Measurements from ENCODE around the gene NOL4L. TPM values are rescaled to one million over a fixed set of nuclear protein-coding genes. Genes with fewer than 3 reads are reported as not detected.
"Not testable (repeated sequence)": the region's sequence is repeated elsewhere in the genome, so short reads cannot be mapped to it uniquely, and the experiment has no call there.

The NOL4L gene
- total RNA-seq, 4 donors from 2014 or later: 5.8 to 19.4 (median 12.8) TPM

GRCh38 chr20:32466739-32467505, 118.2 kb downstream of the NOL4L start:
- no peaks in the 10 kb centered on the region for H3K9me3 ChIP-seq
- peaks cover 0 to 9% (median 1%) of the 10 kb centered on the region in 4 donors for H3K36me3 ChIP-seq
- no peak overlapping the region for H3K4me3 ChIP-seq
- peak overlapping the region; percentile 77 to 85 (median 82) for H3K27ac ChIP-seq (replicated peaks in 1 of 4)
- no peaks in the 10 kb centered on the region for H3K27me3 ChIP-seq
- TF ChIP-seq EP300 (IDR thresholded peaks at IDR 0.05): no peak
- TF ChIP-seq CTCF (IDR thresholded peaks at IDR 0.05): peak in 1 of 3 experiments; percentile 10
- no peak for TF ChIP-seq POLR2A (IDR thresholded peaks at IDR 0.05; ENCODE audit: low read depth)
- TF ChIP-seq POLR2AphosphoS5 (IDR thresholded peaks at IDR 0.05): no peak
- H3K4me1 ChIP-seq: peaks cover 78 to 100% (median 91%) of the 10 kb centered on the region in 4 donors
- DNase-seq (ENCODE audit: extremely low spot score): no peak
- intact Hi-C loops (cut with DNase I): no loop called here
- 83% methylated on average over 12 of the region's 16 CpGs for WGBS

- intact Hi-C loops (cut with DNase I): not testable (repeated sequence)
- H3K4me1 ChIP-seq: peaks cover 73 to 92% (median 83%) of the 10 kb centered on the region in 4 donors
Measured at GRCh38 chr20:32465901-32466675, 119.0 kb downstream of the NOL4L start.

GRCh38 chr20:32465092-32465900, 119.8 kb downstream of the NOL4L start:
- 51% methylated on average over 15 of the region's 24 CpGs for WGBS
- Histone ChIP-seq H3K4me1 (peaks cover 67 to 84% (median 75%) of the 10 kb centered on the region in 4 donors), H3K9me3 (no peaks in the 10 kb centered on the region), H3K36me3 (peaks cover 0 to 4% (median 0%) of the 10 kb centered on the region in 4 donors), H3K27ac (replicated peaks in 1 of 4) (peak overlapping the region; percentile 77 to 85 (median 82)), H3K27me3 (no peaks in the 10 kb centered on the region), H3K4me3 (peak overlapping the region in 2 of 4 donors; percentile 4 to 14)
- intact Hi-C loops (cut with DNase I): no loop called here
- TF ChIP-seq CTCF (IDR thresholded peaks at IDR 0.05) (no peak), POLR2AphosphoS5 (IDR thresholded peaks at IDR 0.05) (peak; percentile 24 to 44)
- no peak for DNase-seq (ENCODE audit: extremely low spot score)

More at GRCh38 chr20:32465901-32466675, 119.0 kb downstream of the NOL4L start:
- peak overlapping the region in 2 of 4 donors; percentile 4 to 14 for H3K4me3 ChIP-seq
- H3K27me3 ChIP-seq; DNase-seq (ENCODE audit: extremely low spot score); H3K36me3 ChIP-seq; H3K9me3 ChIP-seq: not testable (repeated sequence)
- WGBS: 60% methylated on average over 13 of the region's 15 CpGs
- H3K27ac ChIP-seq (replicated peaks in 1 of 4): peak overlapping the region; percentile 77 to 85 (median 82)

- TF ChIP-seq EP300 (IDR thresholded peaks at IDR 0.05): no peak
- TF ChIP-seq CTCF (IDR thresholded peaks at IDR 0.05): no peak
- TF ChIP-seq POLR2A (IDR thresholded peaks at IDR 0.05; ENCODE audit: low read depth): no peak
- TF ChIP-seq POLR2AphosphoS5 (IDR thresholded peaks at IDR 0.05): no peak
- Histone ChIP-seq H3K27me3 (no peaks in the 10 kb centered on the region), H3K27ac (replicated peaks in 1 of 4) (peak overlapping the region; percentile 77 to 85 (median 82)), H3K36me3 (peaks cover 0 to 4% (median 0%) of the 10 kb centered on the region in 4 donors), H3K4me1 (peaks cover 59 to 77% (median 68%) of the 10 kb centered on the region in 4 donors), H3K9me3 (no peaks in the 10 kb centered on the region), H3K4me3 (peak overlapping the region in 1 of 4 donors; percentile 22)
- no peak for DNase-seq (ENCODE audit: extremely low spot score)
- WGBS: 74% methylated on average over 15 of the region's 20 CpGs
- intact Hi-C loops (cut with DNase I): no loop called here
Measured at GRCh38 chr20:32464401-32465091, 120.6 kb downstream of the NOL4L start.
